ENCODE measurements around the gene GHRH.
A peak's percentile ranks its signal among the peaks of the same experiment; 100 is the strongest.

GHRH gene

GRCh38 chr20:37205794-37206193 is 55.8 kb downstream of the GHRH start:
- no peak for DNase-seq (ENCODE audit: low read depth in 2 of 2)

GRCh38 chr20:37205130-37205529 is 56.5 kb downstream of the GHRH start:
- no peak for DNase-seq (ENCODE audit: low read depth in 2 of 2)

GRCh38 chr20:37204056-37204455 is 57.6 kb downstream of the GHRH start:
- DNase-seq (ENCODE audit: low read depth in 2 of 2), result no peak

- peak; percentile 95 to 96 for DNase-seq (ENCODE audit: low read depth in 2 of 2)
These were observed 59.2 kb downstream of the GHRH start for GRCh38 chr20:37202267-37202943.

GRCh38 chr20:37201827-37202162 is 59.8 kb downstream of the GHRH start:
- no peak for DNase-seq (ENCODE audit: low read depth in 2 of 2)

All from fibroblast of skin of left quadriceps (primary cell).